ENCODE results near the gene GTSF1L.
"Not testable (repeated sequence)": the region's sequence is repeated elsewhere in the genome, so short reads cannot be mapped to it uniquely, and the experiment has no call there.

Gene GTSF1L

GRCh38 chr20:43726811-43727338 is at the start of gene GTSF1L:
Gene GTSF1L, minus strand, starts transcription at chr20:43727002. Its CDS starts 308 bp downstream, at chr20:43726694.
- DNase-seq: no peak

DNA sequence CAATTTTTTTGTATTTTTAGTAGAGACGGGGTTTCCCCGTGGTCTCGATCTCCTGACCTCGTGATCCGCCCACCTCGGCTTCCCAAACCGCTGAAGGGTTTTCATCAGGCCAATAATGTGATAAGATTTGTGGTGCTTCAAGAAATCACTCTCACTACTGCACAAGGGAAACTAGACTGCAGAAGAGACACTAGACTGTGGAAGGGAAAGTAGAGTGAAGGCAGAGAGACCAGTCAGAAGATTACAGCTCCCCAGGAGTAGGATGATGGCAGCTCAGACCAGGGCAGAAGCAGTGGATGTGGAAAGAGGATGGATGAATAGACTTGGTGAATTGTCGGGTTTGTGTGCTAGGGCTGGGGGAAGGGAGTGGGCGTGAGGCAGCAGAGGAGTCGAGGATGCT is 48.0 kb upstream of the GTSF1L start:
- no peak for DNase-seq

DNA sequence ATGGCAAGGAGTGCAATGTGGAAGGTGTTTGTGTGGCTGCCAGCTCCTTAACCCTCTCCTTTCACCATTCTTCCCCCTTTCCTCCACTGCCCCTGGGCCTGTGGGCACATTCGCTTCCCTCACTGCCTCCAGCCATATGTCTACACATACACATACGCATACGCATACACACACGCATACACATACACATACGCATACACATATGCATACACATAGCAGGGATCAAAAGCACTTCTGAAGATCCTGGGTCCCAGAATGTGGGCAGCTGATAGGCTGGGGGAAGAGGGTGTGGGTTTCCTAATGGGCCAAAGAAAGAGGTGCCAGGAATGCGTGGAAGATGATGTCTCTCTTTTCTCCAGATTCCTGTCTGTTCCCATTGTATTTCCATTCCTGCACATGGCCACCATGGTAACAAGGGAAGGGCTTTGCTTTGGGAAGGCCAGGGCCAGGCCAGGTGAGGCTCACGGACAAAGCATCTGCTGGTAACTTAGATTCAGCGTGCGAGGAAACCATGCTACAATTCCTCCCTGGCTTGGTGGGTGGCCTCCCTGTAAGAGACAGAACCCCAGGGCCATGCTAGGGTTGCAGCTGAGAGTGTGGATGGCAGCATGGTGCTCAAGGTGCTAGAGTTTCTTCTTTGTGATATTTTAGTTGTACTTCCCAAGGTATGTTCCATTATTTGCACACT is 44.8 kb upstream of the GTSF1L start:
- no peak for DNase-seq

DNA sequence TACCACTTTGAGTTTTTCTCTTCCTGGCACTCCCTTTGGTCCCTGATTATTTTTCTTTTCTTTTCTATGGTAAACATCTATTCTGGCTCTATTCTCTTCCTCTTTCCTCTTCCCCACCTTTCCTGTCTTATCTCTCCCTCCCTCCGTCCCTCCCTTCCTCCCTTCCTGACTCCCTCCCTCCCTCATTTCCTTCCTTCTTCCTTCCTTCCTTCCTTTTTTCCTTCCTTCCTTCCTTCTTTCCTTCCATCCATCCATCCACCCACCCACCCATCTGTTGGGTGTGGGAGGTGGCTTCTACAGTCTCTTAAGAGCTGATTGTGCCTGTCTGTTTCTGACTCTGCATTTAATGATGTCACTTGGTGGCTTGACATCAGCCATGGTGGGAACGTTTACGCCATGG is 43.5 kb upstream of the GTSF1L start:
- no peak for DNase-seq

GRCh38 chr20:43767686-43768474 is 41.1 kb upstream of the GTSF1L start:
- no peak for DNase-seq

- no peak for DNase-seq
Measured at GRCh38 chr20:43766917-43767316, 40.1 kb upstream of the GTSF1L start.

DNA sequence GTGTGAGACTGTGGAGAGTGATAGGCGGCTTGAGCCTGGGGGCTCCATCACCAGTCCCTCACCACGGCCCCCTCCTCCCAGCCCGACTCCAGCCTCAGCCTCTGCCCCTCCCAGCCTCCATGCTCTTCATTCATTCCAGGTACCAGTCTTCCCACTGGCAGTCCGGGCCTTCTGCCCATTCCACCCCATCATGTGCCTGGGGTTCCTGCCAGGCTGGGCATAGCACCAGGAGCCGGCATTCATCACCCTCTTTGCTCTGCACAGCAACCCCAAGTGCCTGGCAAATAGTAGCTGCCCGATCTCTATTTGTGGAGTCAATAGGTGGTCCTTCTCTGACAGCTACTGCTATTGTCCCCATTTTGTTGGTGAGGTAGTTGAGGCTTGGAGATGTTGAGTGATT is 39.6 kb upstream of the GTSF1L start:
- no peak for DNase-seq

- DNase-seq: no peak
Measured at GRCh38 chr20:43765916-43766315, 39.1 kb upstream of the GTSF1L start.

DNA sequence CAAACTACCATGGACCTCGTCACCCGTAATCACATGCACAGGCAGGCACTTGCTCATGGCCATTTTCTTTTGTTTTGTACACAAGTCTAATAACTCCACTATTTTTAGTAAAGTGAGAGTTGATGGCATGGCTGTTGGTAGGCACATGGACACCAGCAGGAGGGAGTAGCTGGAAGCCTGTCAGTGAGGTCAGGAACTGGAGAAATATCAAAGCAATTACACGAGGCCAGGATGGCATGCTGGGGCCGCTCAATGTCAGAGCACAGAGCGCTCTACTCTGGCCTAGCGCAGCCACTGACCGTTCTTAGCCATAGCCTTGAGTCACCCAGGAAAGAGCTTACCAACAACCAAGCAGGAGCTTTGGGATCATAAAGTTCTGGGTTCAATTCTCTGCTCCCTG is 36.1 kb upstream of the GTSF1L start:
- DNase-seq: no peak

- DNase-seq: no peak
Measured at GRCh38 chr20:43761386-43762340, 34.9 kb upstream of the GTSF1L start.

GRCh38 chr20:43757888-43758287 is 31.1 kb upstream of the GTSF1L start:
- DNase-seq: not testable (repeated sequence)

GRCh38 chr20:43755851-43756250 is 29.0 kb upstream of the GTSF1L start:
- no peak for DNase-seq

DNA sequence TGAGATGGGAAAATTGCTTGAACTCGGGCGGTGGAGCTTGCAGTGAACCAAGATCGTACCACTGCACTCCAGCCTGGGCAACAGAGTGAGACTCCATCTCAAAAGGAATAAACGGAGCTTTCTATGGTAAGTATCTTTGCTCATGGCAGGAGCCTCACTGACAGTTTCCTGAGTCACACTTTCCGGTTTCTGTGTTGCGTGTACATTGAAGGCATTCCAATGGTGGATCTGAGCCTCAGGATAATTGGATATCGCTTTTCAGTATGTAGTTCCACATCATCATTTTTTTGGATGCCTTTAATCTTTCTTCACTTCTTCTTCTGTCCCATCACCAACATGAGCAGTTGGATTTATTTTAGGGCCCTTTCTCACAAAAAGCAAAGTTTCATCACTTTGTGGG is 28.6 kb upstream of the GTSF1L start:
- DNase-seq: no peak

DNA sequence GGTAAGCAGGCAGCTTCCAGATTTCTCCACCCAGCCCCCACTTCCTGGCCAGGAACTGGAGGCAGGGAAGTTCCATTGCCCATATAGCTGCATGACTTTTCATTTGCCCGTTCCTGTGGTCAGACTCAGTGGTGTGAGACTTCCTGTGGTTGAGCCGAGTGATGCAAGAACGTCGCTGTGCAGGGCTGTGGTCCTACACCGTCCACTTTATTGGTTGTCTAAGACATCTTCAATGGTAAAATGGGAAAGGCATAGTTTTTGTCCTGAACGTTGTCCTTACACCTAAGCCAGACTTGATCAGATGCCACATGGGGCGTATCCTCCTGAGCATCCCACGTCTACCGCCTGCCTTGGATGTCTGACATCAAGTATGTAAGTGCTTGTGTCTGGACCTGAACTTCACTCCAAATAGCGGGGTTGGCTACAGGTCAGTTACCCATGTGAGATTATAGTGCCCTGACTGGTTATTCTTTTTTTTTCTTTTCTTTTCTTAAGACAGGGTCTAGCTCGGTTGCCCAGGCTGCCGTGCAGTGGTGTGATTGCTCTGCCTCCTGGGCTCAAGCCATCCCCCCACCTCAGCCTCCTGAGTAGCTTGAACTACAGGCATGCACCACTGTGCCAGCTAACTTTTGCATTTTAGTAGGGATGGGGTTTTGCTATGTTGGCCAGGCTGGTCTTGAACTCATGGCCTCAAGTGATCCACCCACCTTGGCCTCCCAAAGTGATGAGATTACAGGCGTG is 25.9 kb upstream of the GTSF1L start:
- no peak for DNase-seq

DNA sequence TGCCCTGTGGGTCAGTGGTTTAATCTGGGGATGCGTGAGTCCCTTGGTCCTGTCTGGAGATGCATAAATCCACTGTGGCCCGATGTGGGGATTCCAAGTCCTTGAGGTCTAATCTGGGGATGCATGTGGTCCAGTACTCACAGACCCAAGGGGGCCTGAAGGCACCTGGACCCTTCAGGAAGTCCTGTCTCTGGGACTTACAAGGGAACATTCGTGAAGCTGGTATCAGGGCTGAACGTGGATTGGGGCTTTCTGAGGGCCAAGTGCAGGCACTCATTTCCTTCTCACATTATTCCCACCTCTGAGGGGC is 25.2 kb upstream of the GTSF1L start:
- DNase-seq: no peak

DNA sequence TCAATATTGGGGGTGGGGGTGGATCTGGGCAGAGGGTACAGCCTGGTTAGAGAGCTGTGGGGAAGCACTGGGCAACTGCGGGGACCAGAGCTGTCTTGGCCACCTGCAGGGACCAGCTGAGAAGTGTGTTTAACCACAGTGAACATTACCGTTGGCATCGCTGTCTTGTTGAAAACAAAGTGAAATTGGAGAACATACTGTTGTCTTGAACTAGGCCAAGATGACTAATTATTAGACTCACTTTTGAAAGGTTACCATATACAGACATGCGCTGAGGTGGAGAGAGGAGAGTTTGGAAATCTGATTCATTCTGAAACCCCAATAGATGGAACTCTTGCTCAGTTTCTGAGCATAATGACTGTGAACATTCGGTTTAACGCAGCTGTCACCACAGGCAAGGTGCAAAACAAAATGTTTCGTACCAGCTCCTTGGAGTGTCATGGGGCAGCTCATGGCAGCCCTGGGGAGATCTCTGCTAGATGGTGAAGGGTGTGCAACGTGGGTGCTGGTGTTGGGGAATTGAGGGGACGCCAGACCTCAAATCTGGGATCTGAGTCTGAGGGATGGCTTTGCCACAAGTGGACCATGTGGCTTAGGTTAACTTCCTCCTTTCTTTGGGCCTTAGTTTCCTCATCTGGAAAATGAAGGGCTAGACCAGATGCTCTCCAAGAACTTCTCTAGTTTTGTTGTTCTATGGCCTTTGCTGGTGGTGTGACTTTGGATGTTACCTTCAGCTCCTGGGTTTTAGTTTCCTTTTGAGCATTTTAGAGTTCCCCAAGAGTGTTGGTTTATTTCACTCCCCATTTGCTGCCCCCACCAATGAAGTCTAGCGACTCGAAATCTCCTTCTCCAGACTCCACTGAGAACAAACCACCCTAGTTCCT is 24.6 kb upstream of the GTSF1L start:
- no peak for DNase-seq

GRCh38 chr20:43750774-43751166 is 24.0 kb upstream of the GTSF1L start:
- no peak for DNase-seq

- DNase-seq: peak; percentile 53
Measured at GRCh38 chr20:43749734-43750294, 23.0 kb upstream of the GTSF1L start.

DNA sequence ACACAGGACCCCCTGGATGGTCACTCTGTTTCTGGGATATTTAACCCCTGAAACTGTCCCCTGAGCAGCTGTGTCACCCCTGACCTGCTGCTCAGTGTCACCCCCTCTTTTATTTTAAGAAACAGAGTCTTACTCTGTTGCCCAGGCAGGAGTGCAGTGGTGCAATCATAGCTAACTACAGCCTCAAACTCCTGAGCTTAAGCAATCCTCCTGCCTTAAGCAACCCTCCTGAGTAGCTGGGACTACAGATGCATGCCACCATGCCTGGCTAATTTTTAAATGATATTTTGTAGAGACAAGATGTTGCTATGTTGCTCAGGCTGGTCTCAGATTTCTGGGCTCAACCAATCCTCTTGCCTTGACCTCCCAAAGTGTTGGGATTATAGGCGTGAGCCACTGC is 21.5 kb upstream of the GTSF1L start:
- no peak for DNase-seq

- no peak for DNase-seq
Measured at GRCh38 chr20:43746344-43747137, 19.7 kb upstream of the GTSF1L start.

Data from NCI-H2227 treated with DMSO at 0.1 percent for 48 hours (cell line).